T47D (cell line): ENCODE data around the gene FAAH.
A peak's percentile ranks its signal among the peaks of the same experiment; 100 is the strongest.

Source experiments
- DNase-seq, 2 experiments: peaks; one replicate each; pipeline versions ENCODE4 v3.0.0 to v3.0.0-alpha.2; 2011 to 2012; ENCODE audit warnings: low read depth in 1 of 2, low spot score in 1 of 2
- JUND ChIP-seq: IDR thresholded peaks from 2 replicates; pipeline ENCODE4 v1.6.1; 2012; ENCODE audit warnings: low read depth
- in situ Hi-C: cut with HindIII; loops from 2 replicates; pipeline ENCODE4 v1.10.0; 2016; ENCODE audit warnings: low sequenced_read_pairs, low pct_unique_long_range_greater_than_20kb

FAAH gene

DNA sequence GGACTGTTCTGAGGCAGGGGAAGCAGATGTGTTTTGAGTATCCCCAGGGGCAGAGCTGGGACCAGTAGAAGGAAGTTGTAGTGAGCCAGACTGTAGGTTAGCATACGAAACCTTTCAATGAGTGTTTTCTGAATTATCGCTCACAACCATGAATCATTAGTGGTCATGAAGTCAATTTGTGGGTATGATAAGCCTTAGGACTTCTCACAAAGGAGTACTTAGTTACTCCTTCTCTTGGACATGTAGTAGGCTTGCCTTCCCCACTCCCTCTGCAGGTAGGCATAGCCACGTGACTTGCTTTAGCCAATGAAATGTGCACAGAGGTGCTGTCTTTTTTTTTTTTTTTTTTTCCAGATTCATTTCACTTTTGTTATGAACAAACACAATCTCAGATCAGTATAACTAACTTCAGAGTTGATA is 23.9 kb upstream of the FAAH start:
- no peak for DNase-seq
- in situ Hi-C loops, result no loop called here

DNA sequence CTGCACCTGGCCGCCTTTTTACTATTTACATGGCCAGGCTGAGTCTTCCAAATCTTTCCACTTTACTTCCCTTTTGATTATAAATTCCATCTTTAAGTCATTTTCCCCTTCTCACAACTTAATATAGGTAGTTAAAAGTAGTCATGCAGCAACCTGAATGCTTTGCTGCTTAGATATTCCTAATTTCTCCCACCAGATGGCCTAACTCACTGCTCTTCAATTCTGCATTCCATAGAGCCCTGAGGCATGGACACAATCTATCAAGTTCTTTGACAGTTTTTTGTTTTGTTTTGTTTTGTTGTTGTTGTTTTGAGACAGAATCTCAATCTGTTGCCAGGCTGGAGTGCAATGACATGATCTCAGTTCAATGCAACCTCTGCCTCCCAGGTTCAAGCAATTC is 21.7 kb upstream of the FAAH start:
- in situ Hi-C loops, result no loop called here
- no peak for TF ChIP-seq JUND

More for the DNA sequence above, 23.9 kb upstream of the FAAH start:
- TF ChIP-seq JUND, result no peak

DNA sequence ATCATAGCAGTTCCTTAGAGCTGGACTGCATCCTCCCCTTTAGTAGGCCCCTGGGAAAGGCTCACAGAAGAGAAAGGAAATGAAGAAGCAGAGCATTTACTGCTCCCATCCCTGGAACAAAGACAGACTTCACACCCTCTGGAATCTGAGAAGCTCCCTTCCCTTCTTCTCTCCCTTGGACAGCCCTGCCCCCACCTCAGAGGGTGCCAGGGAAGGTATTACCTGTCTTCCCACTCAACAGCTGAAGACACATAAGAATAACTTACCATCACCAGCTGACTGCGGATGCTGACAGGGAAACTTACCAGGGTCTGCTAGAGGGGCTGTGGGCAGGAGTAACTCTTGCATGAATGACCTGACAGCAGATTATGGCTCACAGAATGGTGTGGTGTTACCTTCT is 14.1 kb upstream of the FAAH start:
- DNase-seq, result no peak
- in situ Hi-C loops, result no loop called here
- TF ChIP-seq JUND, result no peak

More for the DNA sequence above, 21.7 kb upstream of the FAAH start:
- DNase-seq, result peak in 1 of 2 experiments; percentile 34

- in situ Hi-C loops, result no loop called here
- TF ChIP-seq JUND, result no peak
- no peak for DNase-seq
These were observed 13.6 kb upstream of the FAAH start for GRCh38 chr1:46380508-46380907.

DNA sequence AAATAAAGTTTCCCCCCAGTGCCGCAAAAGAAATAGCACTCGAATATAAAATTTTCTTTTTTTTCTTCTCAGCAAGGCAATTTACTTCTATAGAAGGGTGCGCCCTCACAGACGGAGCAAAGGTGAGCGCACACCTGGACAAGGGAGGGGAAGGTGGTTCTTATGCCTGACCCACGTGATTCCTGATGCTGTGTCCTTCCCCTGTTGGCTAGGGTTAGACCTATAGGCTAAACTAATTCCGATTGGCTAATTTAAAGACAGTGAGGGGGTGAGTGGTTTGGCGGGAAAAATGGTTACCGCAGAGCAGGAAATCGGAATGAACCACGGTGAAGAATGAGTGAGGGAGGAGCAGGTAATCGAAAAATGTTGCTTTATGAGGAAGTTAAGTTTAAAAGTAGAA is 607 bp upstream of the FAAH start:
- DNase-seq, result no peak
- in situ Hi-C loops, result no loop called here
- no peak for TF ChIP-seq JUND

DNA sequence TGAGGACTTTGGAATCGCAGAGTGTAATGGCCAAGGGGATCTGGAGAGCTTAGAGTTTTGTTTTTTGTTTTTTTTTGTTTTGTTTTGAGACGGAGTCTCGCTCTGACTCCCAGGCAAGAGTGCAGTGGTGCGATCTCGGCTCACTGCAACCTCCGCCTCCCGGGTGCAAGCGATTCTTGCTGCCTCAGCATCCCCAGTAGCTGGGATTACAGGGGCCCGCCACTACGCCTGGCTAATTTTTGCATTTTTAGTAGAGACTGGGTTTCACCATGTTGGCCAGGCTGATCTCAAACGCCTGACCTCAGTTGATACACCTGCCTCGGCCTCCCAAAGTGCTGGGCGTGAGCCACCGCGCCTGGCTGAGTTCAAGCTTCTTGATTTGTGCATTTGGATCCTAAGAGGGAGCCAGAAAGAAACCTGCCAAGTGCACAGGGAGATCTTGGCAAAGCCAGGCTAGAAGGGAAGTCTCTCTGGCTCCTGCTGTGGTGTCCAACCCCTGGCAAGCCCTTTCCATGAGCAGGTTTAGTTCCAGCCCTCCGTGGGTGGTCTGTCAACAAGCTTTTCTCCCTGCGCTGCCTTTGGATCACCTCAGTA is 852 bp downstream of the FAAH start:
- in situ Hi-C loops, result no loop called here
- TF ChIP-seq JUND, result no peak
- DNase-seq, result no peak

DNA sequence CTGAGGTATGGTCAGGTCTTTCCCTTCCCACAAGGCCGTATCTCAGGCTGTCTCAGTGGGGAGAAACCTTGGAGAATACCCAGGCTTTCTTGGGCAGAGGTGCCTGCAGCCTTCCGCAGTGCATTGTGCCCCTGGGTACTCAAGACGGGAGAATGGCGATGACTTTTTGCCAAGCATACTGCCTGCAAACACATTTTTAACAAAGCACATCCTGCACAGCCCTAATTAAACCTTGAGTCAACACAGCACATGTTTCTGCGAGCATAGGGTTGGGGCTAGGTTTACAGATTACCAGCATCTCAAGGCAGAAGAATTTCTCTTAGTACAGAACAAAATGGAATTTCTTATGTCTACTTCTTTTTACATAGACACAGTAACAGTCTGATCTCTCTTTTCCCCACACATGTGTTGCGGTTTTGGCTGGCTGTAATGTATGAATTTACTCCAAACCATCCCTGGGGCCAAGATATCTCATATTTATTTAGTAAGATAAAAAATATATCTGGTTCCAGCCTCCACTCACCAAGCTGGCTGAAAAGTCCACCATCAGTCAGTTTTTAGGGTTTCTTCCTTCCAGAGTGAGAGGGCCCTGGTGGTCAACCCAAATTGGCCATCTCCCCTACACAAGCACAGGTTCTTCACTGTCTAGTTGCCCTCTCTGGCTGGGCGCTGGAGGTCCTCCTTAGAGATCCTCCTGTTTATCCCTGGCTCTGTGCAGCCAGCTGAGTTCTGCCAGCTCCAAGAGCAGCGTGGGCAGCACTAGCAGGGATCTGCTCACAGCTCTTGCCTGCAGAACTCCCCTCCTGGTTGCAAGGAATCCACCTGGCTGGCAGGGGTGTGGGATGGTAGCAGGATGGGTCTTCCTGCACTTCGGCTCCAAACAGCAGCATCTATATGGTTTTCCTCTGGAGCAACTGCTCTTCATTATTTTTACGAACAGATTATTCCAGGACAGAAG is 2.6 kb downstream of the FAAH start:
- in situ Hi-C loops, result no loop called here
- TF ChIP-seq JUND, result no peak
- peak in 1 of 2 experiments; percentile 15 for DNase-seq

DNA sequence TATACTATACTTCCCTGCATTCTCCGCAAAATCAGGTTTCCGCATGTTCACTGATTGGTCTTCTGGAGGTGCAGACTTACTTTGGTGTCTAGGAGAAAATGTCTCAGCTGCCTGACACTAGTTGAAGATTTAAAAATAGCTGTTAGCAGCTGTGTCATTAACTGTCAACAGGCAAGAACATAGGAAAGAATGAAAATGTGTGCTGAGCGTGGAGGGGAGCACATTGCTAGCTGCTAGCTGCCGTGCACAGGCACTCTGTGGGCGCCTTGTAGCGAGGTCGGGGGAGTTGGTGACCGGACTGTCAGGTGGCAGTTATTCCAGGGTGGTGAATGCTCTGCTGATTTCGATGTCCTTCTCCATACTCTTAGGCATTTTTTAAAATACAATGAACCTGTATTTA is 5.2 kb downstream of the FAAH start:
- TF ChIP-seq JUND, result no peak
- DNase-seq, result no peak
- in situ Hi-C loops, result no loop called here

DNA sequence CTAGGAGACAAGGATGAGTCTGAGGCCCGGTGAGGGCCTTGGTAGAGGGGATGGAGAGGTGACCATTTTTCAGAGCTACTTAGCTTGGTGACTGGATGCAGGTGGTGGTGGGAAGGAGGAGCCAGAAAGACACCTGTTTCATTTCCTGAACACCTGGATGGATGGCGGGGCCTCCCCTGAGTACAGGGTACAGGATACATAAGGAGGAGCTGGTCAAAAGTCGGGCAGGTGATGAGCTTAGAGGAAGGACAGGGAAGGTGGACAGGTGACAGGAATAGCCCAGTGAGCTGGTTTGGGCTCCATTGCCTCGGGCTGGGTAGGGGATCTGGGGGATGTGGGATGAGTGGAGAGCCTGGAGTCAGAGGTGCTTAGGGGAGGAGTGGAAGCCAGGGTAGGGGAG is 6.3 kb downstream of the FAAH start:
- no peak for TF ChIP-seq JUND
- DNase-seq, result no peak
- in situ Hi-C loops, result no loop called here

- TF ChIP-seq JUND, result no peak
- DNase-seq, result no peak
- in situ Hi-C loops, result no loop called here
These were observed 7.2 kb downstream of the FAAH start for GRCh38 chr1:46401154-46401913.

GRCh38 chr1:46401964-46402626 is 8.0 kb downstream of the FAAH start:
- 0 out of 2 replicates have a peak, but pooled peaks have one; percentile 18 for TF ChIP-seq JUND
- in situ Hi-C loops, result no loop called here
- peak; percentile 47 to 83 for DNase-seq

GRCh38 chr1:46403916-46404315 is 9.8 kb downstream of the FAAH start:
- TF ChIP-seq JUND, result no peak
- DNase-seq, result no peak
- in situ Hi-C loops, result no loop called here
